Activated effector memory CD4-positive, alpha-beta T cell treated with anti-CD3 and anti-CD28 coated beads, Interleukin-2, amount 50 U/mL, for 16 hours (primary cell): ENCODE results near the gene ARID3C.

Experiments used
- DNase-seq: peaks from one replicate; pipeline ENCODE4 v3.0.0-alpha.2; 2020

Gene ARID3C

GRCh38 chr9:34628656-34629490 is at the start of gene ARID3C:
TSS of gene ARID3C (minus strand) at chr9:34629066. CDS start at chr9:34628014, 1,052 bp downstream.
- DNase-seq, result peak; percentile 80

- no peak for DNase-seq
Measured at GRCh38 chr9:34675869-34676268, 47.0 kb upstream of the ARID3C start.

GRCh38 chr9:34675048-34675714 is 46.3 kb upstream of the ARID3C start:
- peak; percentile 85 for DNase-seq

GRCh38 chr9:34674440-34674839 is 45.6 kb upstream of the ARID3C start:
- no peak for DNase-seq

DNA sequence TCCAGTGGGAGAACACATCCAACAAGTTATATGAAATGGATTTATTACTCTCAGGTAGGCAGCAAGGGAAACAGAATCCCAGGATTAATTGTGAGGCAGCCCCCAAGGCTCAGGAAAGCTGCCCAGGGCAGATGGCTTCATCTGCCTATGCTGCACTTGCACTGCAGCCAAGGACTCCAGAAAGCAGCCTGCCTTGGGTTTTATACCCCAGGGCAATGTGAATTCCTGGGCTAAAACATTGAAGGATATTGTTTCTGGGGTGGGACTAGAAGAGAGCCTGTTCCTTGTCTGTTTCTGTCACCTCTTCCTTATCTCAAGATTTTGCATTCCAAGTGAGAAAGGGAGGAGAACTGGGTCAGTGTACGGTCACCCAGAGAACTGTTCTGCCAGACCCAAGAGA is 42.4 kb upstream of the ARID3C start:
- DNase-seq, result no peak

DNA sequence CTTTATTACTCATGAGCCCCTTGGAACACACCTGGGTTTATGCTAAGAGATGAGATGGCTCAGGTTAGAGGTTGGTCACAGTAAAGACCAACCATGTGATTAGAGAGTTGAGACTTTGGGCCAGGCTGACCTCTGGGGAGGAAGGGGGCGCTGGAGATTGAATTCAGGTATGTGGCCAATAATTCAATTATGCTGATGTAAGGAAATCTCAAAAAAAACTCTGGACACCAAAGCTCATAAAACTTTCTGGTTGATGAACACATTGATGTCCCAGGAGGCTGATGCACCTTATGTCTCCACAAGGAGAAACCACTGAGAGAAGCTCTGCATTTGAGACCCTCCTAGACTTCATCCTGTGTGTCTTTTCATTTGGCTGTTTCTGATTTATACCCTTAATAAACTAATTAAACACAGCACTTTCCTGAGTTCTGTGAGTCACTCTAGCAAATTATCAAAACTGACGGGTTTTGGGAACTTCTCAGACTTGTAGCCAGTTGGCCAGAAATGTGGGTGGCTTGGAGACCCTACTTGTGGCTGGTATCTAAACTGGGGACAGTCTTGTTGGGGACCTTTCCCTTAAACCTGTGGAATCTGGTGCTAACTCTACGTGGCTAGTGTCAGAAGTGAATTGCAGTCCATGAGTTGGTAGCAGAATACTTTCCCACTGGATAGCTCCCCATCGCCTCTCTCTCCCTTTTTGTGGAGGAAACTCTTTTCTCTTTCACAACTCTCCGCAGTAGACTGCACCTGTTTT is 41.1 kb upstream of the ARID3C start:
- DNase-seq, result no peak

DNA sequence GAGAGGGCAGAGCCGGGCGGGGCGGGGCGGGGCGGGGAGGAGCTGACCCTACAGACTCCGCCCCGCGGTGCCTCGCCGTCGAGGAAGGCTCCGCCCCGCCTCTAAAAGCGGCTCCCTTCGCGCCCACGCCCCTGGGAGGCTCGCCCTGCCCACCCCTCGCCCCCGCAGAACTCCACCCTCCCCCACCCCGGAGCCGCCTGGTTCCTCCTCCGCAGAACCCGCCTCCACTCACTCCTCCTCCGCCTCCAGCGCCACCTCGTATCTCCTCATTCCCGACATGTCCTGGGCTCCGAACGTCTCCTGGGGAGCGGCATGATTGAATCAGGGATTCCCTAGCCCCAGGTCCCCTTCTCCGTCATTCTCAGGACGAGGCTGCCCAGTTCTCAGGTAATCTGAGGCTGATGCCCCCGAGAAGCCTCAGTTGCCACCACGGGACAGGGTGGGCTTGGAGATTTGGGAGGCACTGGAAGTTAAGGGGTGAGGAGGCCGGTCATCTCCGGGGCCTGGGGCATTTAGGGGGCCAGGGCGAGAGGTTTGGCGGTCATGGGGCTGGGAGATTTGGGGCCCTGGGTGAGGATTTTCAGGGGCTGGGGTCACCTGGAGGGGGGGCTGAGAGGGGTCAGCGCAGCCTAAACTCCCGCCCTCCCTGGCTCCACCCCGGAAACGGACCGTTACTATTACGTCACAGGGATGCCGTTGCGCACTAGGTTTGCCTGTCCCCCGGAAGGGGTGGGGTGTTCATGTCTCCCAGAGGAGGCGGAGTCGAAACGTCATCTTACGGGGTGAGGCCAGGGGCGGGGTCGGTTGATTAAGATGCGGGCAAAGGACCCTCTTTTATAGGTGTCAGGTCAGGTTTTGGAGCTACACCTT is 36.8 kb upstream of the ARID3C start:
- DNase-seq, result peak; percentile 95

DNA sequence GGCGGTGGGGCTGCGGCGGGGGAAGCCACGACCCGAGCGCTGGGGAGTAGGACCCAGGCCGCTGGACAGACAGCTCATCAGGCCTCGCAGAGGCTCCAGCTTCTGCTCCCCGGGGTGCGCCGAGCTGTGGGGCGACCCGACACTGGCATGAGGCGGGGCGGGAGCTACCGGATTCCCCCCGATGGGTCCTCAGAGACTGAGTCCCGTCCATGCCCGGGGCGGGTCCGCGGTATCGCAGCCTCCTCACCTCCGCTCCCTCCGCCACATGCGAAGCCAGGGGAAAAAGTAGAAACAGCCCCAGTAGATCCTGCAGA is 36.2 kb upstream of the ARID3C start:
- no peak for DNase-seq

DNA sequence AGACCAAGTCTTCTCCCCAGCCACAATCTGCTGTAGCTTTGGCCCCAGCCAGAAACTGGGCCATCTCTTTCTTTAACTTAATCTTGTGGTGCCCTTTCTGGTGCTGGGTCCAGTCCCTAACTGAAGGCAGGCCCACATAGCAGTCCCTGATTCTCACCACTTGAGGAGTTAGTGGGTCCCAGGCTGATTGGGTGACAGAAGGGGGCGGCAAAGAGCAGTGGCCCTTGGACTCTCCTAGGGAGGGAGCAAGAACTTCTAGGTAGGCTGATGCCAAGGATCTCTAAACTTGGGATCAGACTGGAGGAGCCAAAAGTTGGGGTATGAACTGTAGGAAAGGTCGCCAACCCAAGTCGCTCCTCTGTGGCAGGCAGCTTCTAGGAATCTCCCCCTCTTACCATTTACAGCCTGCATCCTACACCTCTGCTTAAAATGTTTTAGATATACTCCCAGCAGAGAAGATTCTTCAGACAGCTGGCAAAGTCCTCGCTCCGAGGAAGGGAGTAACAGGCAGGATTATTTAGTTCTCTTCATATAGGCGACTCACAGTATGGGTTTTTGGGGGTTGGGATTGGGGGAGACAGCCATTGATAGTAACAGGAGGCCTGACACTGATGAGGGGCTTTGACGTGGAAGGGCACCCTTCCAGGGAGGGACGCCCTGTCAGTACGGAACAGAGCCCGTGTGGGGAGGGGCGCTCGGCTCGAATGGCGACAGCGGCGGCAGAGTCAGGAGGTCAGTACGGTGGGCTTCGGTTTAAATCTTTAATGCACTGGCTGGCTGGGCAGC is 35.6 kb upstream of the ARID3C start:
- DNase-seq, result peak; percentile 91

DNA sequence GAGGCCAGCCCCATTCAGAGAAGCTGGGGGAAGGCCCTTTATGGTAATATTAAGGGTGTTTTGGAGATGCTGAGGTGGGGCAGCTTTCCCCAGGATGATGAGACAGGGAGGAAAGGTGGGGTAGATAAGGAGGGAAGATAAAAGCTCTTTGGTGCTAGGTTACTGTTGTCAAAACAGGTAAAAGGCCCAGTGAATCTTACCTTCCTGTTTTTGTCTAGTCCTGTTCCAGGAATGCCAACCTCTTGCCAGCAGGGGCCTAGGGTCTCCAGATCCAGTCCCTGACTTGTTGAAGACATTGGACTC is 34.4 kb upstream of the ARID3C start:
- peak; percentile 71 for DNase-seq

GRCh38 chr9:34662526-34663302 is 33.8 kb upstream of the ARID3C start, which contains the start of gene CCL27:
TSS of gene CCL27 (minus strand) at chr9:34662657. CDS start at chr9:34662633, 24 bp downstream.
- DNase-seq, result no peak

DNA sequence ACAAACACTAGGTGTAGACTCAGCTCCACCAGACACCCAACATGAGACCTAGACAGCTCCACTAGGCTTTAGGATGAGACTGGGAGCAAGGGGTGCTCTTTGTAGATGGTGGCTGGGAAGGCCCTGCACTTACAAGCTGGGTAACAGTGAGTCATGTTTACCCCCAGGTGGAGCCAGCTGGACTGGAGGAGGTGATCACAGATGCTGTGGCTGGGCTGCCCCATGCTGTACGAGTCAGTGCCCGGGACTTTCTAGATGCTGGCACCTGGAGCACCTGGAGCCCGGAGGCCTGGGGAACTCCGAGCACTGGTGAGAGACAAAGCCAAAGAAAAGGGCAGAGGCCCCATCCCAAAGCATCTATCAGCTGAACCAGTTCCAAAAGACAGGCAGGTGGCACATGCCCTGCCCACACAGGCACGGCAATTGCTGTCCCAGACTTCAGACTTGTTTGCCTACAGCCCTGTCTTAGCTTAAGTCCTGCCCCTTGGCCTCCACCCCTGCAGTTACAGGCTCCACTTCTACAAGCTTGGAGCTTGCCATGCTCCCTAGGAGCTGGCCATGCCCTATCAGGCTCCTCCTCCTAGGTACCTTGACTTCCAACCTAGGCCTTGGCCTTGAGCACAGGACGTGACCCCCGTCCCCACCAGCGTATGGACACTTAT is 30.9 kb upstream of the ARID3C start:
- no peak for DNase-seq

DNA sequence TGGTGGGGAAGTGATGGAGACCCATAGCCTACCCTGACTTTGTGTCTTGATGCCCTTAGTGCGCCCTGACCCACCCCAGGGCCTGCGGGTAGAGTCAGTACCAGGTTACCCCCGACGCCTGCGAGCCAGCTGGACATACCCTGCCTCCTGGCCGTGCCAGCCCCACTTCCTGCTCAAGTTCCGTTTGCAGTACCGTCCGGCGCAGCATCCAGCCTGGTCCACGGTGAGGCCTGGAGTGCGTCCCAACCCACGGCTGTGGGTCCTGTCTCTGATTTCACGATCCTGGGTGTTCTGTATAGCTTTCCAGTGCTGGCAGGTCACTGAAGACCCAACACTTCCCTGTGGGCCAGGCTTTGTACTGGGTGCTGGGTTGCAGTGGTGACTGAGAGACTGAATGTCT is 29.6 kb upstream of the ARID3C start:
- DNase-seq, result no peak

GRCh38 chr9:34656992-34657391 is 28.1 kb upstream of the ARID3C start:
- DNase-seq, result no peak

DNA sequence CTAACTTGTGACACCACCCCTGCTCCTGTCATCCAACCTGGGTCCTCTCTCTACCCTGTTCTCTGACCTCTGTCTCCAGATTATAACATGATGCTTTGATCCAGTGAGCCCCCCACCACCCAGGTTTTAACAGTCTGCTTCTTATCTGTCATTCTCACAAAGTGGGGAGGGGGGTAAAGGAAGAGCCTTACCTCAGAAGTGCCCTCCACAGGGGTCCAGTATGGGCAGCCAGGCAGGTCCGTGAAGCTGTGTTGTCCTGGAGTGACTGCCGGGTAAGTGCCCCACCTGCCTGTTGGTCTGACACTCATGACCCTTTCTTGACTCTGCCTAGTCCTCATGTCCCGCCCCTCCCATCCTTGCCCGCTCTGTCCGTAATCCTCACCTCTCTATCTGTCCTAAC is 26.5 kb upstream of the ARID3C start:
- DNase-seq, result no peak

- no peak for DNase-seq
Measured at GRCh38 chr9:34654323-34655051, 25.6 kb upstream of the ARID3C start.

- no peak for DNase-seq
Measured at GRCh38 chr9:34653151-34654072, 24.5 kb upstream of the ARID3C start.

DNA sequence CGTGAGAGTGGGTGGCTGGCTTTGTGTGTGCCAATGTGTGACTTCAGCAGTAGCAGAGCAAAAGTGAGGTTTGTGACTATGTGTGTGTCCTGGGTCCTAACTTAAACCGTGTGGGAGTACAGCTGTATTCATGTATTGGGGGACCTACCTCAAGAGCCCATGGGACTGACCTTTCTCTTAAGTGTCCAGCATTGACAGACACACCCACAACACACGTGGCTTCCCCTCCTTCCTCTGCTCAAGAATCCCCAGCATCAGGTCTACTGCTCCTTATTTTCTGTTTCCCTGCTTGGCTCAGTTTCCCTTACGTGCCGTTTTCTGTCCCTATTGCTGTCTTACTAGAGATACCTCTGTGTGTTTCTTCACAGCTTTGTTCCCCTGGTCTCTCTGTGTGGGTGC is 23.7 kb upstream of the ARID3C start:
- DNase-seq, result no peak
